GM10266 (cell line): ENCODE data around the gene TNFSF4.

Experiments
- DNase-seq: peaks from one replicate; pipeline ENCODE4 v3.0.0; 2012; ENCODE audit errors: extremely low spot score
- CTCF ChIP-seq: IDR thresholded peaks from 2 replicates; pipeline ENCODE4 v1.5.1; 2012; ENCODE audit warnings: mild to moderate bottlenecking, low read depth; ENCODE audit not compliant: control insufficient read depth, insufficient read depth; ENCODE audit errors: missing control alignments

TNFSF4 gene

GRCh38 chr1:173195596-173196088, 11.5 kb downstream of the TNFSF4 start:
- DNase-seq = peak; percentile 56

GRCh38 chr1:173193639-173194038, 13.5 kb downstream of the TNFSF4 start:
- no peak for TF ChIP-seq CTCF
- no peak for DNase-seq

More at GRCh38 chr1:173195596-173196088, 11.5 kb downstream of the TNFSF4 start:
- no peak for TF ChIP-seq CTCF

- TF ChIP-seq CTCF = no peak
- no peak for DNase-seq
Measured at GRCh38 chr1:173191011-173191705, 16.0 kb downstream of the TNFSF4 start.

- no peak for TF ChIP-seq CTCF
- no peak for DNase-seq
Measured at GRCh38 chr1:173190101-173190936, 16.8 kb downstream of the TNFSF4 start.

- no peak for TF ChIP-seq CTCF
Measured at GRCh38 chr1:173187671-173188237, 19.4 kb downstream of the TNFSF4 start.

GRCh38 chr1:173181791-173182190, 25.3 kb downstream of the TNFSF4 start:
- DNase-seq = no peak
- TF ChIP-seq CTCF = no peak

More at GRCh38 chr1:173187671-173188237, 19.4 kb downstream of the TNFSF4 start:
- no peak for DNase-seq
